ENCODE data around the gene NPRL2. TPM values are rescaled to one million over a fixed set of nuclear protein-coding genes. Genes with fewer than 3 reads are reported as not detected.

The NPRL2 gene
- total and polyA plus RNA-seq, 2 of the 13 experiments (the other 11 are each of a cell fraction or from before 2014, with no cell fraction given) = 30.6 to 51.4 TPM

GRCh38 chr3:50395070-50395860 lies 44.7 kb upstream of the NPRL2 start:
- no peak overlapping the region for H3K9ac ChIP-seq (ENCODE audit: insufficient read depth, low read depth, low read length)
- in situ Hi-C loops (cut with HindIII; ENCODE audit: extremely low pct_ligation_motif_present, low pct_unique_long_range_greater_than_20kb) = no loop called here
- no peaks in the 10 kb centered on the region for H3K36me3 ChIP-seq (replicated peaks in 1 of 2; ENCODE audit: control insufficient read depth in 1 of 2, insufficient read depth in 2 of 2, low read length in 2 of 2)
- intact Hi-C loops (cut with micrococcal nuclease; ENCODE audit: unreplicated experiment) = no loop called here
- no peak overlapping the region for H3K4me2 ChIP-seq (ENCODE audit: low read depth, low read length)
- peak; percentile 91 for TF ChIP-seq ZNF768 (CRISPR knock-in tag; IDR thresholded peaks at IDR 0.05)
- peak; percentile 82 for TF ChIP-seq FOSL2 (CRISPR knock-in tag; IDR thresholded peaks at IDR 0.05)
- TF ChIP-seq ZBTB14 (CRISPR knock-in tag; IDR thresholded peaks at IDR 0.05) = no peak
- H3K9me3 ChIP-seq (ENCODE audit: low read length) = no peaks in the 10 kb centered on the region
- ChIA-PET CTCF (ENCODE audit: low intra/inter-chr PET ratio, low total read pairs) (no interaction called here), POLR2A (no interaction called here)
- H4K20me1 ChIP-seq (ENCODE audit: insufficient read depth, low read length) = no peaks in the 10 kb centered on the region
- 13% methylated on average over 3 of the region's 10 CpGs for WGBS (ENCODE audit: low lambda C conversion rate)
- H3K27me3 ChIP-seq (ENCODE audit: control insufficient read depth in 1 of 2, insufficient read depth in 2 of 2, low read length in 2 of 2) = peaks cover 2 to 59% of the 10 kb centered on the region in 2 experiments; a peak in 4 of 5 replicates
- no peak overlapping the region for H3K4me3 ChIP-seq (replicated peaks in 1 of 3; ENCODE audit: insufficient read depth in 1 of 3, low read depth in 2 of 3, low read length in 3 of 3)
- no TSS peak for BruUV-seq (replicated peaks)
- H3K4me1 ChIP-seq (ENCODE audit: insufficient read depth, low read length) = peaks cover 15% of the 10 kb centered on the region
- DNase-seq (ENCODE audit: low spot score) (no peak), ATAC-seq (peak; percentile 17), FAIRE-seq (no peak)
- no peak overlapping the region for H2AFZ ChIP-seq (ENCODE audit: low read length)
- no peak overlapping the region for H3K27ac ChIP-seq (ENCODE audit: extremely low read length, insufficient read depth, low read length)
- H3K79me2 ChIP-seq (ENCODE audit: insufficient read depth, low read length) = no peaks in the 10 kb centered on the region

GRCh38 chr3:50393061-50393460 lies 42.5 kb upstream of the NPRL2 start:
- POLR2A ChIA-PET = no interaction called here
- CTCF ChIA-PET (ENCODE audit: low intra/inter-chr PET ratio, low total read pairs) = no interaction called here
- no peak overlapping the region for H3K9ac ChIP-seq (ENCODE audit: insufficient read depth, low read depth, low read length)
- no peak overlapping the region for H3K4me2 ChIP-seq (ENCODE audit: low read depth, low read length)
- H3K79me2 ChIP-seq (ENCODE audit: insufficient read depth, low read length) = no peaks in the 10 kb centered on the region
- intact Hi-C loops (cut with micrococcal nuclease; ENCODE audit: unreplicated experiment) (no loop called here), in situ Hi-C loops (cut with HindIII; ENCODE audit: extremely low pct_ligation_motif_present, low pct_unique_long_range_greater_than_20kb) (no loop called here)
- no TSS peak for BruUV-seq (replicated peaks)
- H3K4me3 ChIP-seq (replicated peaks in 1 of 3; ENCODE audit: insufficient read depth in 1 of 3, low read depth in 2 of 3, low read length in 3 of 3) = no peak overlapping the region
- peaks cover 3 to 63% of the 10 kb centered on the region in 2 experiments; a peak in 4 of 5 replicates for H3K27me3 ChIP-seq (ENCODE audit: control insufficient read depth in 1 of 2, insufficient read depth in 2 of 2, low read length in 2 of 2)
- no peak overlapping the region for H2AFZ ChIP-seq (ENCODE audit: low read length)
- no peak overlapping the region for H3K27ac ChIP-seq (ENCODE audit: extremely low read length, insufficient read depth, low read length)
- ATAC-seq (no peak), FAIRE-seq (no peak), DNase-seq (ENCODE audit: low spot score) (no peak)
- no peaks in the 10 kb centered on the region for H4K20me1 ChIP-seq (ENCODE audit: insufficient read depth, low read length)
- H3K36me3 ChIP-seq (replicated peaks in 1 of 2; ENCODE audit: control insufficient read depth in 1 of 2, insufficient read depth in 2 of 2, low read length in 2 of 2) = no peaks in the 10 kb centered on the region
- H3K9me3 ChIP-seq (ENCODE audit: low read length) = no peaks in the 10 kb centered on the region
- peaks cover 17% of the 10 kb centered on the region for H3K4me1 ChIP-seq (ENCODE audit: insufficient read depth, low read length)
- 7% methylated on average over 2 of the region's 5 CpGs for WGBS (ENCODE audit: low lambda C conversion rate)
- TF ChIP-seq BRD4 (CRISPR knock-in tag; IDR thresholded peaks at IDR 0.05) = no peak
- TF ChIP-seq ZNF205 (CRISPR knock-in tag; IDR thresholded peaks at IDR 0.05) = no peak
- TF ChIP-seq CHD2 (IDR thresholded peaks at IDR 0.05; ENCODE audit: low read depth, low read length) = no peak
- no peak for TF ChIP-seq ZNF780A (CRISPR knock-in tag; IDR thresholded peaks at IDR 0.05)
- TF ChIP-seq NPAS2 (CRISPR knock-in tag; IDR thresholded peaks at IDR 0.05; ENCODE audit: borderline replicate concordance) = no peak
- no peak for TF ChIP-seq TBX3 (IDR thresholded peaks at IDR 0.05; ENCODE audit: borderline replicate concordance)
- no peak for TF ChIP-seq SSRP1 (CRISPR knock-in tag; IDR thresholded peaks at IDR 0.05)
- TF ChIP-seq CBX2 (IDR thresholded peaks at IDR 0.05; ENCODE audit: low read depth, low read length) = no peak
- TF ChIP-seq CBX2 (CRISPR knock-in tag; IDR thresholded peaks at IDR 0.05; ENCODE audit: low read depth) = no peak
- no peak for TF ChIP-seq SAFB2 (CRISPR knock-in tag; IDR thresholded peaks at IDR 0.05; ENCODE audit: borderline replicate concordance, low read depth)
- TF ChIP-seq DMAP1 (CRISPR knock-in tag; IDR thresholded peaks at IDR 0.05) = no peak
- no peak for TF ChIP-seq SIX4 (CRISPR knock-in tag; IDR thresholded peaks at IDR 0.05)
- TF ChIP-seq SP2 (CRISPR knock-in tag; IDR thresholded peaks at IDR 0.05) = no peak
- TF ChIP-seq, protein P1, sequence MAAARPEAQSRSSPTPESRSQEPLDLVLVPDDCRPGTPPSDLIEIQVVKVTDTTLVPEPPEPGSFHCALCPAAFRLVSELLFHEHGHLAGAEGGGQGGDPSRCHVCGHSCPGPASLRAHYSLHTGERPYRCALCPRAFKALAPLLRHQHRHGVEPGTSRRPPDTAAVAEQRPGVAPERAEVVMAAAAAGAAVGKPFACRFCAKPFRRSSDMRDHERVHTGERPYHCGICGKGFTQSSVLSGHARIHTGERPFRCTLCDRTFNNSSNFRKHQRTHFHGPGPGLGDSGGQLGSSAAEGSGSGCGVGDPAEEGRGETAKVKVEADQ (CRISPR knock-in tag; IDR thresholded peaks at IDR 0.05; ENCODE audit: borderline replicate concordance) = no peak
- no peak for TF ChIP-seq CENPBD1 (CRISPR knock-in tag; IDR thresholded peaks at IDR 0.05; ENCODE audit: borderline replicate concordance, low read depth)
- no peak for TF ChIP-seq ZNF30 (CRISPR knock-in tag; IDR thresholded peaks at IDR 0.05)

Data from HepG2 (cell line).